HepG2 (cell line): ENCODE measurements around the gene TRAPPC3. TPM values are rescaled to one million over a fixed set of nuclear protein-coding genes. Genes with fewer than 3 reads are reported as not detected.

Experiments
- HOXA3 ChIP-seq: sonication (generic); formaldehyde crosslinking; IDR thresholded peaks from 2 replicates; pipeline ENCODE4 v1.5.0; 2020; ENCODE audit warnings: missing genetic modification reagents
- HOXA9 ChIP-seq: sonication (generic); formaldehyde crosslinking; IDR thresholded peaks from 2 replicates; pipeline ENCODE4 v1.8.1; 2022; ENCODE audit warnings: missing genetic modification reagents, mild to moderate bottlenecking, moderate library complexity, borderline replicate concordance
- IKZF1 ChIP-seq: fragments of 450-650 bp; IDR thresholded peaks from 2 replicates; pipeline ENCODE4 v1.7.1; 2016
- PHF8 ChIP-seq: sonication (generic); formaldehyde crosslinking; IDR thresholded peaks from 2 replicates; pipeline ENCODE4 v1.5.0; 2020; ENCODE audit warnings: missing genetic modification reagents
- RBM39 ChIP-seq: fragments of 200-400 bp; formaldehyde crosslinking; IDR thresholded peaks from one replicate; pipeline ENCODE4 v1.6.1; 2018; ENCODE audit warnings: antibody characterized with exemption, mild to moderate bottlenecking, low read depth, low read length; ENCODE audit not compliant: poor library complexity, severe bottlenecking
- SRF ChIP-seq: IDR thresholded peaks from 2 replicates; pipeline ENCODE4 v1.6.1; 2011; ENCODE audit warnings: mild to moderate bottlenecking, low read depth, low read length, moderate library complexity
- STAG1 ChIP-seq: sonication (generic); formaldehyde crosslinking; IDR thresholded peaks from 2 replicates; pipeline ENCODE4 v1.4.0; 2020; ENCODE audit warnings: missing genetic modification reagents
- SUZ12 ChIP-seq: fragments of 150-350 bp; IDR thresholded peaks from 2 replicates; pipeline ENCODE4 v1.6.1; 2014; ENCODE audit warnings: low read depth, low read length
- YY1 ChIP-seq: IDR thresholded peaks from 2 replicates; pipeline ENCODE4 v1.6.1; 2011; ENCODE audit warnings: low read length, low read depth, moderate library complexity, mild to moderate bottlenecking; ENCODE audit not compliant: insufficient read depth, insufficient replicate concordance
- ZBTB25 ChIP-seq: IDR thresholded peaks from 2 replicates; pipeline ENCODE4 v1.6.1; 2018; ENCODE audit warnings: missing genetic modification reagents
- ZBTB44 ChIP-seq: sonication (generic); formaldehyde crosslinking; IDR thresholded peaks from 2 replicates; pipeline ENCODE4 v1.4.0; 2020; ENCODE audit warnings: missing genetic modification reagents
- ZIK1 ChIP-seq: sonication (generic); formaldehyde crosslinking; IDR thresholded peaks from 2 replicates; pipeline ENCODE4 v1.5.0; 2020; ENCODE audit warnings: mild to moderate bottlenecking, low read depth, missing genetic modification reagents, borderline replicate concordance
- ZMYM4 ChIP-seq: sonication (generic); formaldehyde crosslinking; IDR thresholded peaks from 2 replicates; pipeline ENCODE4 v1.8.1; 2023; ENCODE audit warnings: mild to moderate bottlenecking, missing genetic modification reagents
- ZNF101 ChIP-seq: sonication (generic); formaldehyde crosslinking; IDR thresholded peaks from 2 replicates; pipeline ENCODE4 v1.4.0; 2020; ENCODE audit warnings: mild to moderate bottlenecking, low read depth, missing genetic modification reagents, borderline replicate concordance
- ZNF138 ChIP-seq: sonication (generic); formaldehyde crosslinking; IDR thresholded peaks from 2 replicates; pipeline ENCODE4 v1.5.0; 2020; ENCODE audit warnings: mild to moderate bottlenecking, low read depth, missing genetic modification reagents
- ZNF143 ChIP-seq: sonication (generic); formaldehyde crosslinking; IDR thresholded peaks from 2 replicates; pipeline ENCODE4 v1.4.0; 2020; ENCODE audit warnings: missing genetic modification reagents
- ZNF629 ChIP-seq: sonication (generic); formaldehyde crosslinking; conservative IDR thresholded peaks from 2 replicates; pipeline ENCODE4 v1.5.0; 2020; ENCODE audit warnings: missing genetic modification reagents
- ZNF747 ChIP-seq: sonication (generic); formaldehyde crosslinking; IDR thresholded peaks from 2 replicates; pipeline ENCODE4 v1.8.1; 2023; ENCODE audit warnings: missing genetic modification reagents, mild to moderate bottlenecking, borderline replicate concordance
- ZNF749 ChIP-seq: sonication (generic); formaldehyde crosslinking; IDR thresholded peaks from 2 replicates; pipeline ENCODE4 v1.8.0; 2022; ENCODE audit warnings: mild to moderate bottlenecking, missing genetic modification reagents, moderate library complexity, borderline replicate concordance
- polyA plus RNA-seq, 8 experiments: library from polyadenylated mRNA; depleted of rRNA in 3 of 8; stranded (reverse) in 7 of 8; unstranded in 1 of 8; fragments of >200 nt; fragmentation: Illumina TruSeq in 4 of 8; extraction: Trizol in 4 of 8; gene quantifications; 2 replicates each; pipeline versions ENCODE4 v1.2.1 to v1.2.3, GENCODE V29; 2011 to 2016; ENCODE audit warnings: low read depth in 4 of 8, missing spikeins in 1 of 8, mixed read lengths in 1 of 8; ENCODE audit not compliant: insufficient read depth in 1 of 8
- total RNA-seq, 5 experiments: library from RNA; depleted of rRNA; stranded (reverse); fragments of >200 nt; fragmentation: Illumina TruSeq; extraction: Trizol; gene quantifications; 2 replicates each; pipeline ENCODE4 v1.2.3, GENCODE V29; 2016; ENCODE audit warnings: low read depth in 1 of 5
- TF ChIP-seq, protein P1 (sequence below): sonication (generic); formaldehyde crosslinking; IDR thresholded peaks from 2 replicates; pipeline ENCODE4 v1.4.0; 2020; ENCODE audit warnings: missing genetic modification reagents
- TF ChIP-seq, protein P2 (sequence below), 2 experiments: IDR thresholded peaks; 2 replicates each; pipeline ENCODE4 v1.6.1; 2011 to 2012; ENCODE audit warnings: low read length in 2 of 2, borderline replicate concordance in 1 of 2, low read depth in 1 of 2, mild to moderate bottlenecking in 1 of 2, moderate library complexity in 1 of 2

Gene TRAPPC3
- total and polyA plus RNA-seq, 2 of the 13 experiments (the other 11 are each of a cell fraction or from before 2014, with no cell fraction given): 53.7 to 62.4 TPM

GRCh38 chr1:36155408-36156328, 6.4 kb upstream of the TRAPPC3 start, which contains the start of gene MAP7D1 (continued):
- TF ChIP-seq STAG1 (CRISPR knock-in tag) (no peak), IKZF1 (no peak), SRF (no peak), ZBTB44 (CRISPR knock-in tag) (no peak), ZIK1 (CRISPR knock-in tag) (no peak), RBM39 (no peak), ZNF101 (no peak), ZNF749 (CRISPR knock-in tag) (no peak), HOXA3 (CRISPR knock-in tag) (no peak; the same call in 1 of the 2 replicates), YY1 (no peak), ZNF747 (CRISPR knock-in tag) (0 out of 2 replicates have a peak, but pooled peaks have one; percentile 1), HOXA9 (no peak), ZNF629 (CRISPR knock-in tag) (no peak), SUZ12 (no peak), PHF8 (CRISPR knock-in tag) (peak; percentile 72), ZNF138 (CRISPR knock-in tag) (no peak), ZMYM4 (CRISPR knock-in tag) (peak; percentile 15; the same call in 1 of the 2 replicates), ZBTB25 (0 out of 2 replicates have a peak, but pooled peaks have one; percentile 39), ZNF143 (CRISPR knock-in tag) (no peak)
- TF ChIP-seq, protein P1, sequence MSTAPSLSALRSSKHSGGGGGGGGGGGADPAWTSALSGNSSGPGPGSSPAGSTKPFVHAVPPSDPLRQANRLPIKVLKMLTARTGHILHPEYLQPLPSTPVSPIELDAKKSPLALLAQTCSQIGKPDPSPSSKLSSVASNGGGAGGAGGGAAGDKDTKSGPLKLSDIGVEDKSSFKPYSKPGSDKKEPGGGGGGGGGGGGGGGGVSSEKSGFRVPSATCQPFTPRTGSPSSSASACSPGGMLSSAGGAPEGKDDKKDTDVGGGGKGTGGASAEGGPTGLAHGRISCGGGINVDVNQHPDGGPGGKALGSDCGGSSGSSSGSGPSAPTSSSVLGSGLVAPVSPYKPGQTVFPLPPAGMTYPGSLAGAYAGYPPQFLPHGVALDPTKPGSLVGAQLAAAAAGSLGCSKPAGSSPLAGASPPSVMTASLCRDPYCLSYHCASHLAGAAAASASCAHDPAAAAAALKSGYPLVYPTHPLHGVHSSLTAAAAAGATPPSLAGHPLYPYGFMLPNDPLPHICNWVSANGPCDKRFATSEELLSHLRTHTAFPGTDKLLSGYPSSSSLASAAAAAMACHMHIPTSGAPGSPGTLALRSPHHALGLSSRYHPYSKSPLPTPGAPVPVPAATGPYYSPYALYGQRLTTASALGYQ (CRISPR knock-in tag): no peak
- TF ChIP-seq, protein P2, sequence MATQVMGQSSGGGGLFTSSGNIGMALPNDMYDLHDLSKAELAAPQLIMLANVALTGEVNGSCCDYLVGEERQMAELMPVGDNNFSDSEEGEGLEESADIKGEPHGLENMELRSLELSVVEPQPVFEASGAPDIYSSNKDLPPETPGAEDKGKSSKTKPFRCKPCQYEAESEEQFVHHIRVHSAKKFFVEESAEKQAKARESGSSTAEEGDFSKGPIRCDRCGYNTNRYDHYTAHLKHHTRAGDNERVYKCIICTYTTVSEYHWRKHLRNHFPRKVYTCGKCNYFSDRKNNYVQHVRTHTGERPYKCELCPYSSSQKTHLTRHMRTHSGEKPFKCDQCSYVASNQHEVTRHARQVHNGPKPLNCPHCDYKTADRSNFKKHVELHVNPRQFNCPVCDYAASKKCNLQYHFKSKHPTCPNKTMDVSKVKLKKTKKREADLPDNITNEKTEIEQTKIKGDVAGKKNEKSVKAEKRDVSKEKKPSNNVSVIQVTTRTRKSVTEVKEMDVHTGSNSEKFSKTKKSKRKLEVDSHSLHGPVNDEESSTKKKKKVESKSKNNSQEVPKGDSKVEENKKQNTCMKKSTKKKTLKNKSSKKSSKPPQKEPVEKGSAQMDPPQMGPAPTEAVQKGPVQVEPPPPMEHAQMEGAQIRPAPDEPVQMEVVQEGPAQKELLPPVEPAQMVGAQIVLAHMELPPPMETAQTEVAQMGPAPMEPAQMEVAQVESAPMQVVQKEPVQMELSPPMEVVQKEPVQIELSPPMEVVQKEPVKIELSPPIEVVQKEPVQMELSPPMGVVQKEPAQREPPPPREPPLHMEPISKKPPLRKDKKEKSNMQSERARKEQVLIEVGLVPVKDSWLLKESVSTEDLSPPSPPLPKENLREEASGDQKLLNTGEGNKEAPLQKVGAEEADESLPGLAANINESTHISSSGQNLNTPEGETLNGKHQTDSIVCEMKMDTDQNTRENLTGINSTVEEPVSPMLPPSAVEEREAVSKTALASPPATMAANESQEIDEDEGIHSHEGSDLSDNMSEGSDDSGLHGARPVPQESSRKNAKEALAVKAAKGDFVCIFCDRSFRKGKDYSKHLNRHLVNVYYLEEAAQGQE (IDR thresholded peaks at IDR 0.05; ENCODE audit: borderline replicate concordance in 1 of 2, low read depth in 1 of 2, low read length in 2 of 2): no peak
